ENCODE measurements around the gene PRR3. TPM values are rescaled to one million over a fixed set of nuclear protein-coding genes. Genes with fewer than 3 reads are reported as not detected.
A peak's percentile ranks its signal among the peaks of the same experiment; 100 is the strongest.
"Not testable (repeated sequence)": the region's sequence is repeated elsewhere in the genome, so short reads cannot be mapped to it uniquely, and the experiment has no call there.

Gene PRR3
- total and polyA plus RNA-seq, 5 donors from 2014 or later, result 4.9 to 12.0 (median 8.0) TPM

DNA sequence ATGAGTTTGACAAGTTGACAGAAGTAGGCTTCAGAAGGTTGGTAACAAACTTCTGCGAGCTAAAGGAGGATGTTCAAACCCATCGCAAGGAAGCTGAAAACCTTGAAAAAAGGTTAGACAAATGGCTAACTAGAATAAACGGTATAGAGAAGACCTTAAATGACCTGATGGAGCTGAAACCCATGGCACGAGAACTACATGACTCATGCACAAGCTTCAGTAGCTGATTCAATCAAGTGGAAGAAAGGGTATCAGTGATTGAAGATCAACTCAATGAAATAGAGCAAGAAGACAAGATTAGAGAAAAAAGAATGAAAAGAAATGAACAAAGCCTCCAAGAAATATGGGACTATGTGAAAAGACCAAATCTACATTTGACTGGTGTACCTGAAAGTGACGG is 35.1 kb upstream of the PRR3 start:
- H3K9me3 Mint-ChIP-seq, result peaks cover 0 to 10% (median 3%) of the 10 kb centered on the region in 7 donors
- peaks cover 21 to 70% (median 39%) of the 10 kb centered on the region in 4 donors for H3K4me1 Mint-ChIP-seq
- not testable (repeated sequence) for H3K27me3 Mint-ChIP-seq; H3K27ac ChIP-seq (ENCODE audit: insufficient read depth, low read length, poor library complexity, severe bottlenecking); DNase-seq; H3K36me3 ChIP-seq (ENCODE audit: control insufficient read depth, insufficient read depth, low read length); H3K4me3 ChIP-seq (ENCODE audit: low read depth, low read length); H3K4me1 ChIP-seq (ENCODE audit: control insufficient read depth, insufficient read depth, low read length, poor library complexity, severe bottlenecking); ATAC-seq (ENCODE audit: low read depth in 2 of 2); H3K36me3 Mint-ChIP-seq; H3K27me3 ChIP-seq (ENCODE audit: control insufficient read depth, insufficient read depth, low read length); H3K9me3 ChIP-seq (ENCODE audit: control insufficient read depth in 2 of 2, low read length in 2 of 2)
- H3K4me3 Mint-ChIP-seq, result peak overlapping the region in 1 of 4 donors; percentile 64
- H3K27ac Mint-ChIP-seq, result peak overlapping the region in 1 of 3 donors; percentile 94

DNA sequence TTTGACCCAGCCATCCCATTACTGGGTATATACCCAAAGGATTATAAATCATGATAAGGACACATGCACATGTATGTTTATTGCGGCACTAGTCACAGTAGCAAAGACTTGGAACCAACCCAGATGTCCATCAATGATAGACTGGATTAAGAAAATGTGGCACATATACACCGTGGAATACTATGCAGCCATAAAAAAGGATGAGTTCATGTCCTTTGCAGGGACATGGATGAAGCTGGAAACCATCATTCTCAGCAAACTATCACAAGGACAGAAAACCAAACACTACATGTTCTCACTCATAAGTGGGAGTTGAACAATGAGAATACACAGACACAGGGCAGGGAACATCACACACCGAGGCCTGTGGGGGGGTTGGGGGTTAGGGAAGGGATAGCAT is 30.7 kb upstream of the PRR3 start:
- H3K27me3 ChIP-seq (ENCODE audit: control insufficient read depth, insufficient read depth, low read length); H3K27ac ChIP-seq (ENCODE audit: insufficient read depth, low read length, poor library complexity, severe bottlenecking); DNase-seq; H3K27ac Mint-ChIP-seq; ATAC-seq (ENCODE audit: low read depth in 2 of 2); H3K27me3 Mint-ChIP-seq; H3K9me3 ChIP-seq (ENCODE audit: control insufficient read depth in 2 of 2, low read length in 2 of 2); H3K4me3 ChIP-seq (ENCODE audit: low read depth, low read length); H3K36me3 ChIP-seq (ENCODE audit: control insufficient read depth, insufficient read depth, low read length); H3K4me3 Mint-ChIP-seq; H3K36me3 Mint-ChIP-seq: not testable (repeated sequence)
- Mint-ChIP-seq H3K4me1 (peaks cover 31 to 72% (median 54%) of the 10 kb centered on the region in 4 donors), H3K9me3 (peaks cover 0 to 10% (median 0%) of the 10 kb centered on the region in 7 donors)
- peaks cover 22% of the 10 kb centered on the region for H3K4me1 ChIP-seq (ENCODE audit: control insufficient read depth, insufficient read depth, low read length, poor library complexity, severe bottlenecking)

DNA sequence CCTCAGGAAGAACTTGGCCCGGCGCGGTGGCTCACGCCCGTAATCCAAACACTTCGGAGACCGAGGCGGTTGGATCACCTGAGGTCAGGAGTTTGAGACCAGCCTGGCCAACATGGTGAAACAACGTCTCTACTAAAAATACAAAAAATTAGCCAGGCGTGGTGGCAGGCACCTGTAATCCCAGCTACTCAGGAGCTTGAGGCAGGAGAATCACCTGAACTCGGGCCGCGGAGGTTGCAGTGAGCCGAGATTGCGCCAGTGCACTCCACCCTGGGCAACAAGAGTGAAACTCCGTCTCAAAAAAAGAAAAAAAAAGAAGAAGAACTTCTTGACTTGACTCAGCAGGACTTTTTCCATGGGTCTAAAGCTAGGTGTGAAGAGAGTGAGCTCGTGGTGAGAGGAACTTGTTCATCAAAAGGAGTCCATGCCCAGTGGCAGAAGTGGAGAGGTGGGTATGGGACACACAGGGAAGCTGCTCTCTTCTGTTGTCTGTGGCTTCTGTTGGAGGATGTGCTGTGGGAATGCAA is 27.7 kb upstream of the PRR3 start:
- peak overlapping the region; percentile 57 for H3K27ac ChIP-seq (ENCODE audit: insufficient read depth, low read length, poor library complexity, severe bottlenecking)
- H3K27me3 Mint-ChIP-seq, result not testable (repeated sequence)

DNA sequence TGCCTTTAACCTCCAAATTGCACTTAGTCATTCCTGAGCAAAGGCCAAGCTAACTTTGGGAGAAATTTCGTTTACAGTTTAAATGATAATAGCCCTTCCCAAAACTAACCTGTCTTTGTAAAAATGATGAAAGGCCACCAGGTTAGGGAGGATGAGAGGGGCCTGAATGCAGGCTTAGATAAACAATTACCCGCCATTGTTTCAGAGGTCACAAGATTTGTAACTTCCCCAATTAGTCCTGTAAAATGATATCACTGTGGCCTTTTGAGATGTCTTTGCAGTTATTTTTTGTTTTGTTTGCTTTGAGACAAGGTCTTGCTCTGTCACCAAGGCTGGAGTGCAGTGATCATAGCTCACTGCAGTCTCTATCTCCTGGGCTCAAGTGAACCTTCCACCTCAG is 27.1 kb upstream of the PRR3 start:
- Mint-ChIP-seq H3K36me3 (no peaks in the 10 kb centered on the region), H3K9me3 (peaks cover 0 to 2% (median 0%) of the 10 kb centered on the region in 7 donors), H3K4me3 (peak overlapping the region; percentile 29 to 51 (median 36)), H3K27ac (peak overlapping the region; percentile 59 to 93 (median 66)), H3K4me1 (peaks cover 28 to 69% (median 48%) of the 10 kb centered on the region in 4 donors), H3K27me3 (no peaks in the 10 kb centered on the region)
- no peak for DNase-seq
- H3K4me3 ChIP-seq (ENCODE audit: low read depth, low read length), result peak overlapping the region; percentile 54
- H3K27ac ChIP-seq (ENCODE audit: insufficient read depth, low read length, poor library complexity, severe bottlenecking), result peak overlapping the region; percentile 57
- no peaks in the 10 kb centered on the region for H3K9me3 ChIP-seq (ENCODE audit: control insufficient read depth in 2 of 2, low read length in 2 of 2)
- peaks cover 34% of the 10 kb centered on the region for H3K4me1 ChIP-seq (ENCODE audit: control insufficient read depth, insufficient read depth, low read length, poor library complexity, severe bottlenecking)
- H3K36me3 ChIP-seq (ENCODE audit: control insufficient read depth, insufficient read depth, low read length), result no peaks in the 10 kb centered on the region
- ATAC-seq (ENCODE audit: low read depth in 2 of 2), result no peak
- no peaks in the 10 kb centered on the region for H3K27me3 ChIP-seq (ENCODE audit: control insufficient read depth, insufficient read depth, low read length)

More for the DNA sequence above, 27.7 kb upstream of the PRR3 start:
- peaks cover 32 to 74% (median 52%) of the 10 kb centered on the region in 4 donors for H3K4me1 Mint-ChIP-seq
- peak overlapping the region; percentile 54 for H3K4me3 ChIP-seq (ENCODE audit: low read depth, low read length)
- not testable (repeated sequence) for H3K27me3 ChIP-seq (ENCODE audit: control insufficient read depth, insufficient read depth, low read length); H3K36me3 Mint-ChIP-seq; H3K36me3 ChIP-seq (ENCODE audit: control insufficient read depth, insufficient read depth, low read length); H3K9me3 Mint-ChIP-seq; H3K9me3 ChIP-seq (ENCODE audit: control insufficient read depth in 2 of 2, low read length in 2 of 2)
- H3K4me1 ChIP-seq (ENCODE audit: control insufficient read depth, insufficient read depth, low read length, poor library complexity, severe bottlenecking), result peaks cover 34% of the 10 kb centered on the region
- peak in 1 of 3 donors; percentile 64 for DNase-seq
- H3K4me3 Mint-ChIP-seq, result peak overlapping the region in 3 of 4 donors; percentile 34 to 51 (median 43)
- H3K27ac Mint-ChIP-seq, result peak overlapping the region; percentile 34 to 93 (median 66)
- ATAC-seq (ENCODE audit: low read depth in 2 of 2), result peak in 1 of 2 donors; percentile 30

DNA sequence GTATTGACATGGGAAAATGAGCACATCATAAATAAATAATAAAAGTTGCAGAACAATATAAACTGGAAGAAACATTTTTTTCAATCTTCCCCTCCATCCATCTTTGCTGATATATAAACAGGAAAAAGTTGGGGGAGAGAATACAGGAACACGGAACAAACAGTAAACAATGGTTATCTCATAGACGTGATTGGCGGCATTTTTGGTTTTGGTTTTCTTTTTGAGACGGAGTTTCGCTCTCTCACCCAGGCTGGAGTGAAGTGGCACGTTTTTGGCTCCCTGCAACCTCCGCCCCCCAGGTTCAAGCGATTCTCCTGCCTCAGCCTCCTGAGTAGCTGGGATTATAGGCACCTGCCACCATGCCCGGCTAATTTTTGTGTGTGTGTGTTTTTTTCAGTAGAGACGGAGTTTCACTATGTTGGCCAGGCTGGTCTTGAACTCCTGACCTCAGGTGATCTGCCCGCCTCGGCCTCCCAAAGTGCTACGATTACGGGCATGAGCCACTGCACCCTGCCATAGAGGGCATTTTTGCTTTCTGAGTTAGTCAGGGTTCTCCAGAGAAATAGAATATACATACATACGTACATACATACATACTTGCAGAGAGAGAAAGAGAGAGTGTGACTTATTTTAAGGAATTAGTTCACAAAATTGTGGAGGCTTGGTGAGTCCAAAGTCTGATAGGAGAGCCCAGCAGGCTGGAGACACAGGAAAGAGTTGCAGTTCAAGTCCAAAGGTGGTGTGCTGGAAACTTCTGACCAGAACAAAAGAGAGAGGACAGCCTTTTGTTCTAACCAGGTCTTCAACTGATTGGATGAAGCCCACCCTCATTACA is 23.4 kb upstream of the PRR3 start:
- Mint-ChIP-seq H3K4me1 (peaks cover 19 to 46% (median 32%) of the 10 kb centered on the region in 4 donors), H3K9me3 (peaks cover 0 to 2% (median 0%) of the 10 kb centered on the region in 7 donors), H3K4me3 (peak overlapping the region; percentile 47 to 95 (median 92)), H3K27ac (peak overlapping the region; percentile 89 to 95 (median 90)), H3K36me3 (no peaks in the 10 kb centered on the region), H3K27me3 (no peaks in the 10 kb centered on the region)
- H3K4me3 ChIP-seq (ENCODE audit: low read depth, low read length), result peak overlapping the region; percentile 73
- H3K27me3 ChIP-seq (ENCODE audit: control insufficient read depth, insufficient read depth, low read length), result no peaks in the 10 kb centered on the region
- peaks cover 29% of the 10 kb centered on the region for H3K4me1 ChIP-seq (ENCODE audit: control insufficient read depth, insufficient read depth, low read length, poor library complexity, severe bottlenecking)
- DNase-seq (peak in 2 of 3 donors; percentile 35 to 67), ATAC-seq (ENCODE audit: low read depth in 2 of 2) (no peak)
- no peaks in the 10 kb centered on the region for H3K9me3 ChIP-seq (ENCODE audit: control insufficient read depth in 2 of 2, low read length in 2 of 2)
- no peaks in the 10 kb centered on the region for H3K36me3 ChIP-seq (ENCODE audit: control insufficient read depth, insufficient read depth, low read length)
- peak overlapping the region; percentile 47 for H3K27ac ChIP-seq (ENCODE audit: insufficient read depth, low read length, poor library complexity, severe bottlenecking)

DNA sequence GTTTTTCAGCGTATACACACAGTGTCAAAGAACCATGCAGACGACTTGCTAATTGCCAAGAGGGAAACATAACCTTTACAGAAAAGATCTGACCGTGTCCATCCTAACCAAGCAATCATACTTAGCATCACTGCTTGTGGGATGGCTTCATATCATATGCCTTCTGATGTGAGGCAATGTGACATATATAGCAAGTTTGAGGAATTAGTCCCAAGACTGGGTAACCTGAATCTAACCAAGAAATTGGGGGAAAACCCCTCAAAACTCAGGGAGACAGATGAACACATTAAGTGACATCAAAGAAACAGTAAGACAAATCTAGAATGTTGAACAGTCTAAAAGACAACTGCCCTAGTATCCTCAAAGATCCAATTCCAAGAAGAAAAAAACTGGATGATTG is 19.2 kb upstream of the PRR3 start:
- Mint-ChIP-seq H3K9me3 (no peaks in the 10 kb centered on the region), H3K27ac (no peak overlapping the region), H3K36me3 (no peaks in the 10 kb centered on the region), H3K4me3 (no peak overlapping the region), H3K4me1 (peaks cover 10 to 27% (median 20%) of the 10 kb centered on the region in 4 donors), H3K27me3 (no peaks in the 10 kb centered on the region)
- DNase-seq (no peak), ATAC-seq (ENCODE audit: low read depth in 2 of 2) (no peak)
- no peak overlapping the region for H3K4me3 ChIP-seq (ENCODE audit: low read depth, low read length)
- no peaks in the 10 kb centered on the region for H3K9me3 ChIP-seq (ENCODE audit: control insufficient read depth in 2 of 2, low read length in 2 of 2)
- H3K36me3 ChIP-seq (ENCODE audit: control insufficient read depth, insufficient read depth, low read length), result no peaks in the 10 kb centered on the region
- H3K27me3 ChIP-seq (ENCODE audit: control insufficient read depth, insufficient read depth, low read length), result no peaks in the 10 kb centered on the region
- H3K4me1 ChIP-seq (ENCODE audit: control insufficient read depth, insufficient read depth, low read length, poor library complexity, severe bottlenecking), result peaks cover 18% of the 10 kb centered on the region
- no peak overlapping the region for H3K27ac ChIP-seq (ENCODE audit: insufficient read depth, low read length, poor library complexity, severe bottlenecking)

DNA sequence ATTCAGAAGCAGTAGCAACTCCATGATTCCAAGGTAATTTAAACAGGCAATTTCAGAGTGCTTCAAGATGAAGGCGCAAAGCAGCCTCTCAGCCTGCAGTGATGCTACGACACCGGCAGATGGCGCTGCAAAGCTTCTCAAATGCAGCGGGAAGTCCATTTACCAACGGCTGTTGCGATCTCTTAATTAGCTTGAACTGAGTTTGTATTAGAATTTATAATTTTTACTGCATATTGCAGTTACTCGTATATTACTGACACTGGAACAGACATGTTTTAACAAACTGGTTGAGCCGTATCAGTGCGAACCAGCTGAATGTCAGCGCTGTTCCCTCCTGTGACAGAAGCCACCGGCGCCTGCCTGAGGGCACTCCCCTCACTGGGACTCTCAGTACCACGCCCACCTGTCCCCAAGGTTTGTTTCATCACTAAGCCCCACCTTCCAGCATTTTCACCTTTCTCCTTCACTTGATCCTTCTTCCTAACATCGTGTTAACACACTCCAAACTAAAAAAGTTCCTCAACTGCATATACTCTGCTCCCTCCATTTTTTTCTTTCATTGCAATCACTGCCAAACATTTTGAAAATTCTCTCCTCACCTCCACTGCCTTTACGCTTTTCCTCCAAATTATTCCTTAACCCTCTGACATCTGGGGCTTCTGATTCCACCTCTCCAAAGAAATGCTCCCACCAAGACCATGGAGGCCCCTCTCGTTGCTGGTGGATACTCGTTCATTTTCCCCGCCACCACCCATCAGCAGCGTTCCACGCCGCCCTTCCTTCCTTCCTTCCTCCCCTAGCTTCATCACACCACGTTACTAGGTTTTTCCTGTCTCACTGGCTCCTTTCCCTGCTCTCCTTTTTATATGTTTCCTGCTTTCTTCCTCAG is 15.3 kb upstream of the PRR3 start:
- Mint-ChIP-seq H3K4me1 (peaks cover 21 to 34% (median 30%) of the 10 kb centered on the region in 4 donors), H3K27me3 (no peaks in the 10 kb centered on the region), H3K27ac (peak overlapping the region; percentile 78 to 94 (median 92)), H3K36me3 (peaks cover 1% of the 10 kb centered on the region), H3K4me3 (peak overlapping the region; percentile 82 to 93 (median 86)), H3K9me3 (no peaks in the 10 kb centered on the region)
- peak; percentile 65 to 67 for ATAC-seq (ENCODE audit: low read depth in 2 of 2)
- H3K4me3 ChIP-seq (ENCODE audit: low read depth, low read length), result peak overlapping the region; percentile 86
- DNase-seq, result peak; percentile 72 to 93 (median 84)
- H3K27ac ChIP-seq (ENCODE audit: insufficient read depth, low read length, poor library complexity, severe bottlenecking), result peak overlapping the region; percentile 73
- no peaks in the 10 kb centered on the region for H3K9me3 ChIP-seq (ENCODE audit: control insufficient read depth in 2 of 2, low read length in 2 of 2)
- peaks cover 35% of the 10 kb centered on the region for H3K4me1 ChIP-seq (ENCODE audit: control insufficient read depth, insufficient read depth, low read length, poor library complexity, severe bottlenecking)
- peaks cover 6% of the 10 kb centered on the region for H3K36me3 ChIP-seq (ENCODE audit: control insufficient read depth, insufficient read depth, low read length)
- no peaks in the 10 kb centered on the region for H3K27me3 ChIP-seq (ENCODE audit: control insufficient read depth, insufficient read depth, low read length)

Data from CD4-positive, CD25-positive, alpha-beta regulatory T cell (primary cell).